Inferior parietal cortex (tissue), 1 donor: Measurements from ENCODE around the gene NBEAL2.

ENCODE experiments used
- DNase-seq: peaks from one replicate; pipeline ENCODE4 v3.0.0-alpha.2; 2016; ENCODE audit errors: extremely low spot score

NBEAL2 gene

DNA sequence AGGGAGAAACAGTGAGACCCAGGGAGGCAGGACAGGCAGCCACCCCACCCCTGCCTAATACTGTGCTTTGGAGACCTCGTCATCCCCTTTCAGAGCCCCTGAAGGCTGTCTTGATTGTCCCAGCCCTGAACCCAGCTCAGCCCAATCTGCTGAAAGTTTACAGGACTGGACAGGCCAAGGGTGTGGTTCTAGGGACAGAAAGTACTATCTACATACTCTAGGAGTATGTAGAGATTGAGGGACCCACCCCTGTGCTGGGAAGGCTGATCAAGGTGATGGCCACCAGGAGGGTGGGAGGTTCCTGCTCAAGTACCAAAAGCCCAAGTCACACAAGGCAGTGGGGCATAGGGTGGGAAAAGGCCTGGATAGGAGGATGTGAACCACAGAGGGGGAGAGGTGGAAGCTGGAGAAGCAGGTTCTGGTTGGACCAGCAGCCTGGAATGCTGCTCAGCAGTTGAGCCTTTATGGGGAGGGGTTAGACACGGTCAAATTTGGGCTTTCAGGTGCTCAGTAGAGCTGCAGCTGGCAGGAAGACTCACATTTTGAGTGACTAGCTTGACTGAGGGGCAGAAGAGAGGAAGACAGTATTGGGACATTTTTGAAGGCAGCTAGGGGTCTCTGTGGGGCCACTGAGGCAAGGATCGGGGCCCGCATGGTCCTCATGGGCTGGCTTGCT lies 6.7 kb downstream of the NBEAL2 start:
- no peak for DNase-seq

DNA sequence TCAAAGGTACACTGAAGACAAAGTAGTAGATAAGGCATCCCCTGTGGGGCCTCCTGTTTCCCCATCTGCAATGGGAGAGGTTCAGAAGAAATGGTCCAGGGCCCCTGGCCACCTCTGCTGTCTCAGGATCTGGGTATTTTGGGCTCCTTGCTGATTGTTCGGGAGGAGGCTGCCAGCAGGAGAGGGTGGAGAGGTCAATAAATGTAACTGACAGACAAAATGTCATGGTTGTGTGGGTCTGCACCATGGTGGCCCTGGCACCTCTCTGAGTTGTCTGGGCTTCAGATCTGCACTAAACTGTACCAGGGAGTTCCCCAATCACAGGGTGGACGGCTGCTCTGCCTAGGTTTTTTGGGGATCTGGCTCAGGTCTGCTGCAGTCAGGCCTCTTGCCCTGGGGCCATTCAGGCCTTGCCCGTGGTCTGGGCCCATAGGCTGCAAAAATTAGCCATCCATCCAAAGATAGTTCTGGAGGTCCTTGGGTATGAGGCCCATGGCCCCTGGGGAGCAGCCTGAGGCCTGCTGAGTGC lies 7.4 kb downstream of the NBEAL2 start:
- no peak for DNase-seq

DNA sequence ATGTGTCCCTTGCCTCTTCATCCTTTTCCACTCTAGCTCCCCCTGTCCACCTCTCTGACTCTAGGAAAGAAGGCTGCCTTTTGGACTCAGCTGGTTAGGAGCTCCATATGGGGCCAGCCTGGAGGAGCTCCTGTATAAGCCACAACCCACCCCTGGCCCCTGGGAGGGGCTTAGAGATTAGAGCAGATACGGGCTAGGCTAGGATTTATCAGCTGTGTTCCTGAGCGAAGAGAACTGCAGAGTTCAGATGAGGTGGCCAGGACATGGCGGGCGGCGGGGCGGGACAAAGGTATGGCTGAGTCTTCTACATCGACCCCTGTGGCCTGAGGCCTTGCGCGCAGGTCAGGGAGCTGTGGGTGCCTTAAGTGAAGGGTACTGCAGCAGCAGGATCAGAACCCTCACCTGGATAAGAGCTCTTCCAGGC lies 7.9 kb downstream of the NBEAL2 start:
- peak; percentile 32 for DNase-seq

DNA sequence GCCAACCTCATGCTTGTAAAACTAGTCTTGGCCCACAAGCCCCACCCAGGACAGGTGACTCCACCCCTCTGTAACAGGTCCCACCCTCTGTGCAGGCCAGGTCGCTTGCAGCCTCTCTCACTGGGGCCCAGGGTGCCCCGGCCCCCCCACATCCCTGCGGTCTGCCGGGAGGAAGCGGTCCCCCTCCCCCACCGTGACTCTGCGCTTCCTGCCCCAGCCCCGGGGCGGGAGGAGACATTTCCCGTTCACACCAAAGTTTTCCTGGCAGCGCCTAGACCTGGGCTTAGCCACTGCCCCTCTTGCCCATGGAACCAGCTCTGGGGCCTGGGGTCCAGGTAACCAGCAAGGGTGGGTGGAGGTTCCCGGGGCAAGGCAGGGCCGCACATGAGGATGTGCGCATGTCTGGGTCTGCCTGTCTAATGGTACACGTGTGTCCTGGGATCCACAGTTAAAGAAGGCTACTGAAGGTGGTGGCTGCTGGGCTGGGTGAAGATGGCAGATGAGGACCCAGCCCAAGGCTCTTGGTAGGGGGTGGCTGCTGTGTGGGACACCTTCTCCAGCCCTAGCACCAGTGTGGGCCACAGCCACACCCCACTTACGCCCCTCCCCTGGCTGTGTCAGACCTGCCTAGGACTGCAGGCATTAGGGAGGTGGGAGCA lies 8.4 kb downstream of the NBEAL2 start:
- peak; percentile 36 for DNase-seq

DNA sequence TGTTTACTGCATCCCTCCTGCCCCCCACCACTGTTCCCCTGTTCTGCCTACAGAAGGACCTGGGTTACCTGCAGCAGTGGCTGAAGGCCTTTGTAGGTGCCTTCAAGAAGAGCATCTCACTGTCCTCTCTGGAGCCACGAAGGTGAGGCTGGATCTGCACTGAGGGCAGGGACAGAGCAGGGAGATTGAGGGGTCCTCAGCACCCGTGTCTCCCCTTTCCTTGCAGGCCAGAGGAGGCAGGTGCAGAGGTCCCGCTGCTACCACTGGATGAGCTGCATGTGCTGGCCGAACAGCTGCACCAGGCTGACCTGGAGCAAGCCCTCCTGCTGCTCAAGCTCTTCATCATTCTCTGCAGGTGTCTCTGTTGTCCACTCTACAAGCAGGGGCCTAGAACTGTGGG lies 9.2 kb downstream of the NBEAL2 start:
- no peak for DNase-seq

DNA sequence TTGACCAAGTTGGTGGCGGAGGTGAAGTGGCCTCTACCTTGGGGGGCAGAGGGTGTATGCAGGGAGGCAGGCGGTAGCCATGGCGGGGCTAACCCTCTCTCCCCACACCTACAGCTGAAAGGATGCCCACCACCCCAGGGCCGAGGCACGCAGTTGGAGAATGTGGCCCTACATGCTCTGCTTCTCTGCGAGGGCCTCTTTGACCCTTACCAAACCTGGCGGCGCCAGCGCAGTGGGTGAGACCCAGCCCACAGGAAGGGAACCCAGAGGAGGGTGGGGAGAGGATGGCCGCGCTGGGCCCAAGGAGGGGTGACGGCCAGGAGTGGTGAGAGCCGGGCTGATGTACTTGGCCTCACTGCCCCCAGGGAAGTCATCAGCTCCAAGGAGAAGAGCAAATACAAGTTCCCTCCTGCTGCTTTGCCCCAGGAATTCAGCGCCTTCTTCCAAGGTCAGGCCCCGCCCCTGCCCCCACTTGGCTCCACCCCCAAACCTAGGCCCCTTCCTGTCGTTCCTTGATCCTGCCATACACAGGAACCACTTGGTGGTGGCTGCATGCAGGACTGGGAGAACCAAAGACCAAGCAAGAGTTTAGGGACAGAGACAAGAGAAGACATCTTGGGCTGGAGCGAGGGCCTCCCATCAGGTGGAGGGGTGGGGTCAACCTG lies 9.8 kb downstream of the NBEAL2 start:
- no peak for DNase-seq

DNA sequence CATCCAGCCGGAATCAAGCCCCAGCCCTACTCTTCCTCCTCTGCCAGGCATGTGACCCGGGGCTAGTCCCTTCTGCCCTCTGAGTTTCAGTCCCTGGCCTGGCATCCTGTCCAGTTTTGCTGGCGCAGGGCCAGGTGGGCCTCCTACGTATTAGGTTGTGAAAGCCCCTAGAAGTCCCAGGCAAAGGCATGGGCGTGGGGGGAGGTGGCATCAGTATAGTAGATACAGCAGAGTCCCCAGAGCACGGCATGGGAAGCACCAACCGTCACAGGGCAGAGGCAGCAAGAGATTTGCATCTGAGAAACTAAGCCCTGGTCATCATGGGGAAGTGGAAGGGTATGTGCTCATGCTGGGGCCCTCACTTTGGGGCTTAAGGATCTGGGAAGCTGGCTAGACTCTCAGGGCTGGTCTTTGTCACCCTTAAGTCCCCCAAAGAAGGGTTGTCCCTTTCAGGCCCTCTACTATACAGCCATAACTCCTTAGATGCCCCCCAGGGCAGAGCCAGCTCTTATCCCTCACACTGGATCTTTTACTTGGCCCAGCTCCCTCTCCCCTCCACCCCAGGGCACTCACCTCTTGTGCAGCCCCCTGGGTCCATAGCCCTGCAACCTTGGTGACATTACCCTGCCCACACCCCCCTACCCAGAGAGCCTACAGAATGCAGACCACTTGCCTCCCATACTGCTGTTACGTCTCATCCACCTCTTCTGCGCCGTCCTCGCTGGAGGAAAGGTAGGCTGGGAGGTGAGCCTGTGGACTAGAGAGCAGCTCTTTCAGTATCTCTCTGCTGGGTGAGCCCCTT lies 11.3 kb downstream of the NBEAL2 start:
- DNase-seq: no peak

DNA sequence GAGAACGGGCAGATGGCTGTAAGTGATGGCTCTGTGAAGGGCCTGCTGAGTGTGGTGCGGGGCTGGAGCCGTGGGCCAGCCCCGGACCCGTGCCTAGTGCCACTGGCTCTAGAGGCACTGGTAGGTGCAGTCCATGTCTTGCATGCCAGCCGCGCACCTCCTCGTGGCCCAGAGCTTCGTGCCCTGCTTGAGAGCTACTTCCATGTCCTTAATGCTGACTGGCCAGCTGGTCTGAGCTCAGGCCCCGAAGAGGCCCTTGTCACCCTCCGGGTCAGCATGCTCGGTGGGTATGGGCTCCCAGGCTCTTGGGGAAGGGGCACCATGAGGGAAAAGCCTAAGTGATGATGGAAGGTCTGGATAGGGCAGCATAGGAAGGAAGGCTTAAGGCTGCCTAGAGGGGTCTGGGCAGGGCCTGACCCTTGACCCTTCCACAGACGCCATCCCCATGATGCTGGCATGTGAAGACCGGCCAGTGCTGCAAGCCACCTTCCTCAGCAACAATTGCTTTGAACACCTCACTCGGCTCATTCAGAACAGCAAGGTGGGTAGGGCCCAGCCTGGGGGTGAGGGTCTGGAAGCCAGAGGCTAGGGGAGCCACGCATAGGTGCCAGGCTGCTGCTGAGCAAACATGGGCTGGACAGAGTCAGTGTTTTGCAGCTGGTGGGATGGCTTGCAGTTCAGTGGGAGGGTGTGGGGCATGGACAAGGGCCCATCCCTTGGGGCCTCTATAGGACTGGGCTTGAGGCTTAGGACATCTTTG lies 12.1 kb downstream of the NBEAL2 start:
- DNase-seq: no peak

DNA sequence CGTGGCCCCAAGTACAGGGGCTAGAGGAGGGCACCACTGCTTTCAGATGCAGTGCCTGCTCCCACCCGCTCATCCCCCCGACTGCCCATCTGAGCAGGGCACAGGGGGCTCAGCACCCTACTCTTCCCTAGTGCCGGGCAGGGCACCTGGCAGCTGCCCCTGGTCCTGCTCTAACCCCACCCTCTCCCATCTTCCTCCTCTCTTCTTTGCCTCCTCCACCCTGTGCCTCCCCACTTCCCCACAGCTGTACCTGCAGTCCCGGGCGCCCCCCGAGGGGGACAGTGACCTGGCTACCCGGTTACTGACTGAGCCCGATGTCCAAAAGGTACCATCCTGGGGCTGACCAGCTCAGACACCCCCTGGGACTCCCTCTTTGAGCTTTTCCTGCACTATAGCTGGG lies 12.8 kb downstream of the NBEAL2 start:
- DNase-seq: no peak

DNA sequence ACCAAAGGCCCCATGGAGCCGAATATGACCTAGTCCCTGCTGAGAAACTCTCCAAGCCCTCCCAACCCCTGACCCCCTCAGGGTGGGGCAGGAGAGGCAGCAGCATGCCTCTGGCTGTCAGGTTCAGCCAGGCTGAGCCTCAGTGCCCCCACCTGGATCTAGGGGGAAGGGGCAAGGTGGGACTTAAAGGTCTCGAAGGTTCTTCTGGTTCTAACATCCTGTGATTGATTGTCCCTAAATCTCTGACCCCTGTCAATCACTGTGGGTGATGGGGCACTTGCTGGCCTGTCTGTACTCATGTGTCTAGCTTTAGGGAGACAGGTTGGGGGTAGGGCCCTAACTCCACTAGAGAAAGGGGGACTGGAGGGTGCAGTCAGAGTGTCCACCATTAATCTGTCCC lies 13.8 kb downstream of the NBEAL2 start:
- no peak for DNase-seq

DNA sequence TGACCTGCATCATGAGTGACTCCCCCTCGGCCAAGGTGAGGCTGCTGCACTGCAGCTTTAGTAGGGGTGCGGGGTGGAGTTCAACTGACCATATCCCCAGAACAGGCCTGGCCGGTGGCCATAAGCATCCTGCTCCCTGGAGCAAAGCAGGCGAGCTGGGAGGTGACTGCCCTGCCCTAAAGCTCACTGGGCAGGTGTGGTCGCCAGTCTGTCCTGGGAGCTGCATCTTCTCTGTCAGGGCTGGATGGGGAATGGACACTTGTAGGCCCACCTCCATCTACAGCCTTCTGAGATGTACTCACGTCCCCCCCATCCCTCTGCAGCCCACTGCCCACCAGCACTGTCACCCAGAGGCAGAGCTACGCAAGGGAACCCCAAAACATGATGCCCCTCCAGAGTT lies 14.5 kb downstream of the NBEAL2 start:
- no peak for DNase-seq

DNA sequence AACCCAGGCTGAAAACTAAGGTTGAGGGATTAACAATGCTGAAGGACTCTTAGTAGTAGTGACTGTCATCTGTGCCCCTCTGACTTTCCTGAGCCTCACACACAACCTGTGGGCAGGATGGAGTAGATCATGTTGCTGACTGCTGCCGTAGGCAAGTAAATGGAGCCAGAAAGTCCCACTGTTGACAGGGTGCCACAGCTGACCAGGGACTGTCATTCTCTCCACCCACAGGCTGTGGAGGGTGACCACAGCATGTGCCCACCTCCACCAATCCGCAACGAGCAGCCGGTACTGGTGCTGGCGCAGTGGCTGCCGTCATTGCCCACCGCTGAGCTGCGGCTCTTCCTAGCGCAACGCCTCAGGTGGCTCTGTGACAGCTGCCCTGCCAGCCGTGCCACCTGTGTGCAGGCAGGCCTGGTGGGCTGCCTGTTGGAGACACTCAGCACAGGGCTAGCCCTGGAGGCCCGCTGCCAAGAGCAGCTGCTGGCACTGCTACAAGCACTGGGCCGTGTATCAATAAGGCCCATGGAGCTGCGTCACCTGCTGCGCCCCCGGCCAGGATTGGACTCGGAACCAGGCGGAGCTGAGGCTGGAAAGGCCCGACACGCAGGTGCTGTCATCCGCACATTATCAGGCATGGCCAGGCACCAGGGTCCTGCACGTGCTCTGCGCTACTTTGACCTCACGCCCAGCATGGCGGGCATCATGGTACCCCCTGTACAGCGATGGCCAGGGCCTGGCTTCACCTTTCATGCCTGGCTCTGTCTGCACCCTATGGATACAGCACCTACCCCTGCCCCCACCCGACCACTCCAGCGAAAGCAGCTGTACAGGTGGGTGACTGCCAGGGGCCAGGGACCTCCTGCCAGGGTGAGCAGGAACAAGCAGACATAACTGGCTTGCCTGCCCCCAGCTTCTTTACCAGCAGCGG lies 15.6 kb downstream of the NBEAL2 start:
- no peak for DNase-seq

DNA sequence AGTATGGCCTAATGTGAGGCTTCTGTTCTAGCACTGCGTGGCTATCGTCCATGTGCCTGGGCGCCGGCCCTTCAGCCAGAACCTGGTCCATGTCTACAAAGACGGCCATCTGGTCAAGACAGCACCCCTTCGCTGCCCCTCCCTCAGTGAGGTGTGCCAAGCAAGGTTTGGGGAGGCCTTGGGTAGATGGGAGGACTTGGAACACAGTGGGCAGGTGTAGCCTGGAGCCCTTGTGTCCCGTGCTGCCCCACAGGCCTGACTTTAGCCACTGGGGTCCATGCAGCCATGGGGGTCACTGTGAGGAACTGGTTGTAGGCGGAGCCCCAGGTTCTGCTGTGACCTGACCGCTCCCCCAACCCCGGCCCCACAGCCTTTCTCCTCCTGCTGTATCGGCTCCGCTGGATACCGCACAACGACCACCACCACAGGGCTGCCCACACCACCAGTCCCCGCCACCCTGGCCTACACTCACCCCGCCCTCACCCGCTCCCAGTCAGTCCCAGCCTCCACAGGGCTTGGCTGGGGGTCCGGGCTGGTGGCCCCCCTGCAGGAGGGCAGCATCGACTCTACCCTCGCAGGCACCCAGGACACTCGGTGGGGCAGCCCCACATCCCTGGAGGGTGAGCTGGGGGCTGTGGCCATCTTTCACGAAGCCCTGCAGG lies 16.6 kb downstream of the NBEAL2 start:
- DNase-seq: no peak

DNA sequence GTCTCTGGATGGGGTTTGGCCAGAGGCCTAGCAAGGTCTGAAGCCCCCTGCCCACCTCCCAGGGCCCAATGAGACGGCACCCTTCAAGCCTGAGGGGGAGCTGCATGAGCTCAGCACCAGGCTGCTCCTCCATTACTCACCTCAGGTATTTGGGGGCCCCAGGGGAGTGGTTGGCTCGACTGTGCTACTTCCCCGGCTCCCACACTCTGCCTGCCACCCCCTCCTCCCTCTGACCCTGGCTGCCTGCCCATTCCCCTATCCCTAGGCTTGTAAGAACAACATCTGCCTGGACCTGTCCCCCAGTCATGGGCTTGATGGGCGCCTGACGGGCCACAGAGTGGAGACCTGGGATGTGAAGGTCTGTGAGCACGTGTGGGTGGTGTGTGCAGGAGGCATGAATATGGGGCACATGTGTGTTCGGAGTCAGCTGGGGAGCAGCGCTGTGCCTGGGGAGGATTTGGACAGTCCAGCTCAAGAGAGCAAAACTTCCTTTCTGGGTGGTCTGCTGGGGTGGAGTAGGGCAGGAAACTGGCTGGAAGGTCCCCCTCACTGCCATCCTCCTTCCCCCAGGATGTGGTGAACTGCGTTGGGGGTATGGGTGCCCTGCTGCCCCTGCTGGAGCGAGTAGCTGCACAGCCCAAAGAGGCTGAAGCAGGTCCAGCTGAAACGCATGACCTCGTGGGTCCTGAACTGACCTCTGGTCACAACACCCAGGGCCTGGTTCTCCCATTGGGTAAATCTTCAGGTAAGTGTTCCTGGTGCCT lies 17.4 kb downstream of the NBEAL2 start:
- no peak for DNase-seq

DNA sequence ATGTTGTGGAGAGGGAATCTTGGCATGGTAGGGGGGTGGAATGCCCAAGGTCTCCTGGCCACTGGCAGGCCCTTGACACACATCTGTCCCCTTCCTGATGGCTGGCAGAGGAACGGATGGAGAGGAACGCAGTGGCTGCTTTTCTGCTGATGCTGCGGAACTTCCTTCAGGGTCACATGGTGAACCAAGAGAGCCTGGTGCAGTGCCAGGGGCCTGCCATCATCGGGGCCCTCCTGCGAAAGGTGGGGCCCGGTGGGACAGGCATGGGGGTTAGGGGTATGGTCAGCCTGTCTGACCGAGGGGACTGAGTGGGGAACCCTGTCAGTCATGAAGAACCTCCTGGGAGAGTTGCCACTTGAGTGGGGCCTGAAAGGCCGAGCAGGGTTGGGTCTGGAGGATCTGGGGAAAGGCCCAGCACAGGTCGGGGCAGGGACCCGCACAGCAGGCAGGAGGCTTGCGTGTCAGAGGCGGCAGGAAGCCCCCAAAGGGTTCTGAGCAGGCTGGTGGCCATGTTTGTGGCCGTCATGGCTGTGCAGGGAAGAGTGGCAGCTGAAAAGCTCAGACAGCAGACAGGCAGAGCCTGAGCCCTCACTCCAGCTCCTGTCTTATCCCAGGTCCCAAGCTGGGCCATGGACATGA lies 18.1 kb downstream of the NBEAL2 start:
- no peak for DNase-seq

DNA sequence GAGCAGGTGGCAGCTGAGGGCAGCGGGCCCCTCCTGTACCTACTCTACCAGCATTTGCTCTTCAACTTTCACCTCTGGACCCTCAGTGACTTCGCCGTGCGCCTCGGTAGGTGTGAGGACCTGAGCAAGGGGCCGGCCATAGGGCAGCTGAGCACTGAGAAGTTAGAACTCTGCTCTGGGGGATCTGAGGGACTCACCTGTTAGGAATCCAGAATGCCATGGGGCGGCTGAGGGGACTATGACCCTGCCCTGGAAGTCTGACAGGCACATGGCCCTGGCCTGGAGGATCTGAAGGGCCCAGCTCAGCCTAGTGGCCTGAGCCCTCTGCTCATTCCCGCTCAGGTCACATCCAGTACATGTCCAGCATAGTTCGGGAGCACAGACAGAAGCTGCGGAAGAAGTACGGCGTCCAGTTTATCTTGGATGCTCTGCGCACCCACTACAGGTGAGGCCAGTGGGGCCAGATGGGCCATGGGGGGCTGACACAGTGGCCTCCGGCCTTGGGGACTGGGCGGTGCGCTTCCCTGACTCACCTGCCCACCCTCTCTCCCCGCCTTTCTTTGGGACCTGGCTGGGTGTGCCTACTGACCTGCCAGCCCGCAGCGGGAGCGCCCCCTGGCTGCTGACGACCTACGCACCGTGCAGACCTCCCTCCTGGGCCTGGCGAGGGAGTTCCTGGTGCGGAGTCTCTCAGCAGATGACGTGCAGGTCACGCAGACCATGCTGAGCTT lies 18.8 kb downstream of the NBEAL2 start:
- no peak for DNase-seq

DNA sequence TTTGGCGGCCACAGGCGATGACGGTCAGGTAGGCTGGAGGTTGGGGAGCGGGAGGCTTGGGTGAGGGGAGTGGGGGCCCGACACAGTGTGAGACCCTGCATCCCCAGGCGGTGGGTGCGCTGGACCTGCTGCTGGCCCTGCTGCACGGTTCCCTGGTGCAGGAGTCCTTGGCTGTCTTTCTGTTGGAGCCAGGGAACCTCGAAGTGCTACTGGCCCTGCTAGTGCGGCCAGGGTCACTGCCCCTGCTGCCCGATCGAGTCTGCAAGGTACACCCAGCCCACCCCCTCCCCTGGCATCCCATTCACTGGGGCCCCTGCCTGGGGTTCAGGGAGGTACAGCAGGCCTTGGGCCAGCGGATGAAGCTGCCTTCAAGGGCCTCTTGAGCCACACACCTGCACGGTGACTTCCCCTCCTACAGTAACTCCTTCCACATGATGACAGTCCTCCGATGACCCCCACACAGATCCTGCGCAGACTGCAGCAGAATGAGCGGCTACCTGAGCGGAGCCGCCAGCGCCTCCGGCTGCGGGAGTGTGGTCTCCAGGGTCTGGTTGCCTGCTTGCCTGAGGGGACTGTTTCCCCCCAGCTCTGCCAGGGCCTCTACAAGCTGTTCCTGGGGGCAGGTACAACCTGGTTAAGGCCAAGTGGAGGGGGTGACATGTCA lies 19.5 kb downstream of the NBEAL2 start:
- no peak for DNase-seq
